ENCODE results near the gene WNK2.

The WNK2 gene

GRCh38 chr9:93186215-93186945 lies 2.4 kb downstream of the WNK2 start:
- DNase-seq: no peak

- no peak for DNase-seq
These were observed 3.1 kb downstream of the WNK2 start for GRCh38 chr9:93187047-93187446.

DNA sequence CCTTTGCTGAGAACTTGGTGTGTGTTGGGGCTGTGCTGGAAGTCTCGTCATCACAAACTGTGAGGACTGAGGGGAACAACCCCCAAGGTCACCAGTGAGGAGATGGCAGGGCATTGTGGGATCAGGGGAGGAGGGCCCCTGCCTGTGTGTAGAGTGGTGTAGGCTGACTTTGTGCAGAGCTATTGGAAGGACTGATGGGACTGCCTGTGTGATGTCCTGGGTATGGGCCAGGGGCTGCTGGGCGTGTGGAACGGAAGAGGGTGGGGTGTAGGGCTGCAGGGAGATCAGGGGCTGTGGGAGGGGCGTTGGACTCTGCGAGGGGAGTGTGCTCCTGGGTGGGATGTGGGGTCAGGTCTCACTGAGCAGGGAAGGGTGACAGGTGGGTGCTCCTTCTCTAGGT lies 3.6 kb downstream of the WNK2 start:
- DNase-seq: no peak

GRCh38 chr9:93188426-93189368 lies 4.8 kb downstream of the WNK2 start:
- DNase-seq: no peak

- DNase-seq: no peak
These were observed 5.6 kb downstream of the WNK2 start for GRCh38 chr9:93189369-93190132.

DNA sequence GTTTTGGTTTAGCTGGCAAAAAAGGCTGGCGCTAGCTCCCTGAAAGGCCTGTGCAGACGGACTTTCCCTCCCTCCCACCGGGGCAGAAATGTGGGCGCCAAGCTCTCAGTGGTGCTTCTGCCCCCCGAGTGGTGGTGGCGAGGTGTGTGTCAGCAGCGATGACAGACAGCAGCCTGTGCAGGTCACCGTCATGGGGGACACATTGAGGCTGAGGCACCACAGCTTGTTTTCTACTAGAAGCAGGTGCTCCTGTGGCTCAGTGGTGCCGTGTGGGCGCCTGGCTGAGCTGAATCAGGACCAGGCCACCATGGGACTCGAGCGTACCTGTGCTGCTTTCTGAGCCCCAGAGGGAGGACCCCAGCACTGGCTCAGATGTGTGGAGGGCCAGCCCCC lies 6.2 kb downstream of the WNK2 start:
- no peak for DNase-seq

GRCh38 chr9:93190656-93191353 lies 6.9 kb downstream of the WNK2 start:
- no peak for DNase-seq

DNA sequence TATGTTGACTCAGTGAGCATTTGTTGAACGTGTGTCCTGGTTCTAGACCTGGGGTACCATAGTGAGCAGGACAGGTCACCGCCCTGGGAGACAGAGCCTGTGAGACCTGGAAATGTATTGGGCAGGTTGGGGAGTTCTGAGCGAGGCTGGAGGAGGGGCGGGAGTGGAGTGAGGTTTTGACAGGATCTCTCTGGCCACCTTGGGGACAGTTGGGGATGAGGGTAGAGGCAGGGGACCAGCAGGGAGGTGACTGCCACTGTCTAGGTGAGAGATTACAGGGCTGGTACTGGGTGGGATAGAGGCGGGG lies 7.4 kb downstream of the WNK2 start:
- no peak for DNase-seq

GRCh38 chr9:93192721-93193387 lies 8.9 kb downstream of the WNK2 start:
- DNase-seq: no peak

GRCh38 chr9:93193388-93194220 lies 9.7 kb downstream of the WNK2 start:
- peak; percentile 76 for DNase-seq

GRCh38 chr9:93194221-93194625 lies 10.3 kb downstream of the WNK2 start:
- DNase-seq: no peak

DNA sequence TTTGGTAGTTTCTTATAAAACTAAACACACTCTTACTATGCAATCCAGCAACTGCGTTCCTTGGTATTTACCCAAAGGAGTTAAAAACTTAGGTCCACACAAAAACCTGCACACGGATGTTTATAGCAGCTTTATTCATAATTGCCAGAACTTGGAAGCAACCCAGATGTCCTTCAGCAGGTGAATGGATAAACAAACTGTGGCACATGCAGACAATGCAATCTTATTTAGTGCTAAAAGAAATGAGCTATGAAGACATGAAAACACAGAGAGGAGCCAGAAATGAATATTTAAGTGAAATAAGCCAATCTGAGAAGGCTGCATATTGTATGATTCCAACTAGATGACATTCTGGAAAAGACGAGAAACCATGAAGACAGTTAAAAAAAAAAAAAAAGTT lies 10.7 kb downstream of the WNK2 start:
- peak; percentile 63 for DNase-seq

DNA sequence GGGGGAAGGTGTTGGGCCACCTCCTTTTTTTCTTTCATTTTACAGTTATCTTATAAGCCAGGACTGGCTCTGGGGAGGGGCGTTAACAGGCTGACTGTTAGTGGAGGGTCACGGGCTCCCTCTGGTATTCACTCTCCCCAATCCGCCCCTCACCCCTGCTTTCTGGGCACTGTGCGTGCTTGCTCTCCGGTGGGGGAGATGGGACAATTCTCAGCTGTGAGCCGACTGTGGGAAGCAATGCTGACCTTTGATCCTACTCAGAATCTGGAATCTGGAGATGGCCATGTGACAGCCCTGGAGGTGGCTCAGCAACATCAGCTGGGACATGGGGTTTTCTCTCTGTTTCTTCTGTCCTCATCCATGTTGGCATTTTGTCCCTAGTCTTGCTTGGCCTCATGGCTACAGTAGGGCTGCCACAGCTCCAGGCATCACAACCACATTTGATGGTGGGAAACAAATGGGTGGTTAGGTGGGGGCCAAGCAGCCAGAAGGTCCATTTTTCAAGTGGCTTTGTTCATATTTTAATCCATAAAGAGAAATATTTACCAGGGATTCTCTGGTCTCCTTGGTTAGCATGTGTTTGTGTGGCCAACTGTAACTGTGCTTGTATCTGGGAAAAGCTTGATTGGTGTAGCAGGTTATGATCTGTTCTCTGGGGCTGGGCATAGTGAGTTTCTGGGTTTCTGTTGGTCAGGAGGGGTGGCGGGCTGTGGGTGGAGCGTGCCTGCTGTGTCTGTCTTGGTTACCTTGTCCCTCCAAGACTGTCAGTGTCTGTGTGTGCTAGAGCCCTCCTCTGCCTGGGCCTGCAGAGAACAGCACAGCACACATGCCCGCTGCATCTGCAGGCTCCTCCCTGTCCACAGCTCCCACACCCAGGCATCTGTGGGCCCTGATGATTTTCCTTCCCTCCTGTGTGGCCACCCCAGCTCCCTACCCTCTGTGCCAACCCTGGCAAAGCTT lies 12.4 kb downstream of the WNK2 start:
- no peak for DNase-seq

GRCh38 chr9:93197670-93198069 lies 13.7 kb downstream of the WNK2 start:
- no peak for DNase-seq

- no peak for DNase-seq
These were observed 14.3 kb downstream of the WNK2 start for GRCh38 chr9:93198117-93198837.

DNA sequence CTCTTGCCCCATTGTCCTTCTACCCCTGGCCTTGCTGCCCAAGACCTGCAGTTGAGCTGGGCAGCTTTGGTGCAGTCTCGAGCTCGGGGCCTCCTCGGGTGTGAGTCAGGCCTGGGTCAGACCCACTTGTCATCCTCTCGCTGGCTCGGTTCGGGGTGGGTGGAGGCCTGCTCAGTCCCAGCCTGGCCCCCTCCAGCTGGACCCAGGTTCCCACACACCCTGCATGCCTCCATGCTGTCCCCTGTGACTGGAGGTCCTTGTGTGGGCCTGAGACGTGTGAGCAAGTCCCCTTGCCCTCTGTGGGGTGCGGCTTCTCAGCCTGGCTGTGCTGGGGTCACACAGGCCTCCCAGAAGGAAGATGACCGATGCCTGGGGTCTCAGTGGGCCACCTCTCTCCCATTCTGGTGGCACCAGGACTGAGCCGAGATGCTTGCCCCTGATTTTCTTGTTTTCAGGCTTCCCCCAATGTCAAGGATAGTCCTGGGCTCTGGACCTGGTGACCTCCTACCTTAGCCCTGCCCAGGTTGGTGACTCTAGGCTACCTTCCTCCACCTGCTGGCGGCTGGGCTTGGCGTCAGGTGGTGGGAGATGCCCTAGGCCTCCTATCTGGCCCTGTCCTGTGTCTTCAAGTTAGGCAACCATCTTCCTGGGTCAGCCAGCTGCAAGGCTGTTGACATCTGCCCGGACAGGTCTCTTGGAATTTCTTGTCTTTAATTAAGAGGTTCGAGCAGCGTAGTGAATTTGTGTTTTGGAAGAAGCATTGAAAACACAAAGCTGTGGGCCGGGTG lies 15.1 kb downstream of the WNK2 start:
- no peak for DNase-seq

DNA sequence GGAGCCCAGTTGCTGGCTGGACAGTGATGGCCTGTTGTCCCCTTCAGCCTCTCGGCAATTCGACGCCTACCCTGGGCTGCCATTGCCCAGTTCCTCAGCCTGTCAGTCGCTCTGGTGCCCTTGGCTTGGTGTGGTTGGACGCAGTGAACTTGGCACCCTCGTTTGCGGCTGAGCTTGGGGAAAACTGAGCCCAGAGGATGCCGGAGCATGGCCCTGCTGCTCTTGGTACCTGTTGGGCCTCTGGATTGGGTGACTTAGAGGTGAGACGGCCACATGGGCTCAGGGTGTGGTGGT lies 16.5 kb downstream of the WNK2 start:
- no peak for DNase-seq

- no peak for DNase-seq
These were observed 17.0 kb downstream of the WNK2 start for GRCh38 chr9:93200989-93201334.
